Renal cortex interstitium (tissue), 11 donors: ENCODE data around the gene CD82. TPM values are rescaled to one million over a fixed set of nuclear protein-coding genes. Genes with fewer than 3 reads are reported as not detected.

Experiments
- DNase-seq, 11 donors: peaks; one replicate each; pipeline ENCODE4 v3.0.0-alpha.2; 2013; ENCODE audit warnings: low read depth in 9 of 11, low spot score in 4 of 11; ENCODE audit errors: extremely low read depth in 1 of 11
- polyA plus RNA-seq, 3 donors: library from polyadenylated mRNA; unstranded; fragments of 120-200 nt; gene quantifications; one replicate each; pipeline ENCODE4 v1.2.1, GENCODE V29; 2013; ENCODE audit not compliant: insufficient read length in 3 of 3

CD82 gene
- polyA plus RNA-seq, 3 donors, result 7.8 to 15.0 (median 13.8) TPM

DNA sequence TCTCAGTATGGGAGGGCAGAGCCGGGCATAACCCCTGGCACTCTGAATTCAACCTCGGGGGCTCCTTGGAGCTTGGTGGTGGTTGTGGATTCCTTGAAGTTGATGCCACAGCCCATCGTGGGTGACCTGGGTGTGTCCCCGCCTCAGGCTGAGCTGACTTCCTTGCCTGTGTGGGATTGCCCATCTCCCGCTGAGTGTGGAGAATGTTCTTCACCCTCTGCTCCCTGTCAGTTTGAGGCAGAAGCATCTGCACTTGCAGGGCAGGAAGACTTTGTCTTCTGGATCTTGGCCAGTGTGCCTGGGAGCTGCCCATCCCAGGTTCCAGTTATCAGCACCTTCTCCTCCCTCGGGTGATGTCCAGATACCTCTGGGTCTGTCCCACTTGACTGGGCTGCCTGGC is 25.3 kb downstream of the CD82 start:
- DNase-seq, result no peak

GRCh38 chr11:44591557-44591956 is 26.1 kb downstream of the CD82 start:
- no peak for DNase-seq

- DNase-seq, result no peak
Measured at GRCh38 chr11:44592125-44592940, 26.9 kb downstream of the CD82 start.

DNA sequence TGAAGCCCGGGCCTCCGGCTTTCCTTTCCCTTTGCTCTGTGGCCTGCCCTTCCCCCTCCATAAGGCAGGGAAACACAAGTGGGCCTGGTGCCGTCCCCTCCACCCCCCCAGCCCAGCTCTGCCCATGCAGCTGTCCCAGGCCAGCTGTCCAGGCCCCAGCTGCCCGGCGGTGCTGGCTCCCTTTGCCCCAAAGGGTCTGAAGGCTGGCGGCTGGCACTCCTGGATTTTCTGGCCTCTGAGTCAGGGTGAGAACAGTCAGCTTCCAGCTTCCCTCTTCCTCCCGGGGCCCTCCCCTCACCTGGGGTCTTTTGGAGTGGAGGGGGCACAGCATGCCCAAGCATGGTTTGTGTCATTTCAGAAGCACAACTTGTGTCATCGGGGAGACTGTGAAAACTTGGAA is 27.8 kb downstream of the CD82 start:
- DNase-seq, result no peak

DNA sequence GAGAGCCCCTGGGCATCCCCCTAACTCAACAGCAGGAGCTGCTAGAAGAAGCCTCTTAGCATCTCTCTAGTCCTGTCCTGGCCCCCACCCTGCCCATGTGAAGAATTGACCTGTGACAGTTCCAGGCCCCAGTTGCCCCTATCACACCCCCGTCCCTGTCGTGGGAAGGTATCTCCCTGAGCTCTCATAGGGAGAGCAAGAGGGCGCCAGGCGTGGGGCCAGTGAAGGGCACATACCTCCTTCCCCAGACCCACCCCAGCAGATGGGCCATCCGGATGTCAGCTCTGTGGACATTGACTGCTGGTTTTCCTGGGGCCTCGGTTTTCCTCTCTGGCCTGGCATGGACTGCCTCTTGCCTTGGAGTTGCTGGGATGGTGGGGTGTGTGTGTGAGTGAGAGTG is 29.5 kb downstream of the CD82 start:
- no peak for DNase-seq

DNA sequence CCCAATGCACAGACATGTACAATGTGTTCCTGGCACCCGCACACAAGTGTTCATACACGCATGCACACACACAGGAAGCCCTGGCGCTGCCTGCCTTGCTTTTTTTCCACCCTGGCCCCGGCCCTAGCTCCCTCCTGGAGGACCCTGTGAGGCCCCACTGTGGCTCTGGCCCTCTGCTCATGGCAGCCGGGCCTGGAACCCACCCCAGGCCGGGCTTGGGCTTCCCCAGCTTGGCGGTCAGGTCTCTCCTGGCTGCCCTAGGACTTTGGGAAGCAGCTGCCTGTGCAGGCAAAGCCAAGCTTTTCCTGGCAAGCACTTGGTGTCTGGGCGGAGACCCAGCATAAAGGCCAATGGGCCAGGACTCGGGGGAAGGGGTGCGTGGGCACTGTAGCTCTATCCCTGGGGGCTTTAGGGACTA is 30.5 kb downstream of the CD82 start:
- DNase-seq, result no peak

GRCh38 chr11:44596525-44597276 is 31.2 kb downstream of the CD82 start:
- DNase-seq, result no peak

- no peak for DNase-seq
Measured at GRCh38 chr11:44597358-44598012, 32.0 kb downstream of the CD82 start.

DNA sequence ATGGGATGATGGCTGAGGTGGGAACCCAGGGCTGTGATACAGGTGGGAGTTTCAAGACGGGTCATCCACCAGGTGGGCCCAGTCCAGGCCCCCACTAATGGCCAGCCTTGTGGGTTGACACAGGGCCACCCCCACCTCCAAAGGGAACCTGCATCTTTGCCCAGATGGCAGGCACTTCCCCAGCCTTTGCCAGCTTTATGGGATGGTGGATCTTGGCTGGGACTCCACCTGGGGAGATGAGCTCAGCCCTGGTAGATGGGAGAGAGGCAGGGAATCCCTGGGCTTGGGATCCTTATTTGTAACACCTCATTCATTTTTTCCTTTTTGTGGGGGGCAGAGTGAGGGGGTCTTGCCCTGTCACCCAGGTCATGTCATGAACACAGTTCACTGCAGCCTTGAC is 33.4 kb downstream of the CD82 start:
- DNase-seq, result no peak

DNA sequence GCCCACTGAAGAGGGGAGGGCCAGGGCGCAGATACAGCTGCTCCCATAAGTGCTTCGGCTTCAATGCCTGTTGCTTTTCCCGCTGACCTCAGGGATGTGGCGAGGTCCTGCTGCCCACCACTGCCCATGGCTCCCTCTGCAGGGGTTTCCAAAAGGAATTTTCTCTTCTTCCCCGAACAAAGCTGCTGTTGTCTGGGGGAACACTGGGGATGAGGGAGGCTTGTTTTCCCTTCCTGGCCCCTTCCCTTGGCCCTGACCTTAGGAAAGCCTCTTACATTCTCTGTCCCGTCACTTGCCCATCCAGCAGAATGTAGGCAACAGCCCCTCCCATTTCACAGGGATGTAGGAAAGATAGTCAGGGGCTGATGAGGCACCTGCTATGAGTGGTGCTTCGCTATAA is 34.8 kb downstream of the CD82 start:
- no peak for DNase-seq

DNA sequence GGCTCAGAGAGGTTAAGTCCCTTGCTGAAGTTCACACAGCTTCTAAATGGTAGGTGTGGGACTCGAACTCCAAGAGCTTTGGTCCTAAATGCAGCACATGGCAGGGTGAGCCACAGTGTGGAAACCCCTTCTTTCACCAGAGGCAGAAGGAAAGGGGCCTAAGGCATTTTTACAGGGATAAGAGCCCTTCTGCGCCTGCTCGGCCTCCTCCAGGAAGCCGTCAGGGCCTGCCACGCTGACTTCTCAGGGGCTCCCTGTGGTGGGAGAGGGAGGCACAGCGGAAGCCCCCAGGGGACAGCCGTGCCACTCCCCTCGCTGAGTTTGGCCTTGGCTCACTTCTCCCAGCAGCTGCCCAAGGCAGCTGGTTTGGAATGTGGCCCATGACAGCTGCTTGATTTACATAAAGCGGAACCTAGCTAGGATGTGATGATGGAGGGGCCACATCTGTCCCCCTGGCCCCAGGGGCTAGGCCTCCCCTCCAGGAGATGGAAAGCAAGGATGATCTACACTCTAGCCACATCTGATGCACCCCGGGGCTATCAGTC is 35.4 kb downstream of the CD82 start:
- no peak for DNase-seq

DNA sequence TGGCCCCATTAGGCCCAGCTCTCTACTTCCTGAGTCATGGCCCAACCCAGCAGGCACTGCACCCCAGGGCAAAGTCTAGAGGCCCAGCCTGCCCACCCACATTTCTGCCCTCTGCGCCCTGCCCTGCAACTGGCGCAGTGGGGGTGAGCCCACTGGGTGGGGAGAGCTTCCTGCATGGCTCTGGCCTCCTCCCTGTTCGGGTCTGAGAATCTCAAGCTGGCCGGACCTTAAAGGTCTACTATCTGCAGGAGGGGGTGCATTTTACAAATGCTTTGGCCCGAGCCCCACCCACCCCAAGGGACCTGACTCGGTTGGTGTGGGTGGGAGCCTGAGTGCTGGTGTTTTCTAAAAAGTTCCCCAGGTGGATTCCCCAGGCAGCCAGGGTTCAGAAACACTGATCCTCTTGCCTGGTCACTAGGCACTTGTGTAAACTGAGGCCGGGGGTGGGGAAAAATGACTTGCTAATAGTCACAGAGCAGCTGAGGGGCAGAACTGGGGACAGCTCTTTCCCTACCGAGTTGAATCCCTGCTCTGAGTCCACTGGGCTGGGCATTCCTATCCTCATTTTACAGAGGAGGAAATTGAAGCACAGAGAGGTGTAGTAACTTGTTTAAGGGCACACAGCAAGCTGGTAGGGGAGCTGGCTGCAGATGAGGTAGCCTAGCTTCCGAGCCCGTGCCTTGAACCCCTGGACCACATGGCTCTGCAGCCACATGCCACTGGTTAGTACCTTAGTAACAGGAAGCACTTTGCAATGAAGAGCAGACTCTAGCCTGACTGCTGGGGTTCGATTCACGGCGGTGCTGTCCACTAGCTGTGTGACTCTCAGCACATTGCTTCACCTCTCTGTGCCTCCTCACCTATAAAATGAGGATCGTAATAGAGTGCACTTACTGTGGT is 36.3 kb downstream of the CD82 start:
- no peak for DNase-seq

DNA sequence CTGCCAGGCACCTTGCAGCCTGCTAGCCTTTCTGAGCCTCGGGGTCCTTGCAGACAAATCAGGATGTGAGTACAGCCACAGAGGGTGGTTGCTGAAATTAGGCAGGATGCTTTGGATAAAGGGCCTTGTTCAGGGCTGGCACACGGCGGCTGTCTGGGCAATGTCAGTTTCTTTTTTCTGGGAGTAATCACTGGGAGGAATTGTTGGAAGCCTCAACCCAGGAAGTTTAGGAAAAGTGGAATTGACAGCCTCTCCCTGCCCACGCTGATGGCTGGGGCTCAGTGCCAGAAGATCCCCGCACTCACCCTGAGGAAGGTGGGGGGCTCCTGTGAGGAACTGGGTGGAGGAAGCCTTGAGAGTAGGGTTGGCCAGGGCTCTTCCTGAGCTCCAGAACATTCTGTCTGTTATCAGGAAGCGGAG is 37.4 kb downstream of the CD82 start:
- DNase-seq, result no peak

DNA sequence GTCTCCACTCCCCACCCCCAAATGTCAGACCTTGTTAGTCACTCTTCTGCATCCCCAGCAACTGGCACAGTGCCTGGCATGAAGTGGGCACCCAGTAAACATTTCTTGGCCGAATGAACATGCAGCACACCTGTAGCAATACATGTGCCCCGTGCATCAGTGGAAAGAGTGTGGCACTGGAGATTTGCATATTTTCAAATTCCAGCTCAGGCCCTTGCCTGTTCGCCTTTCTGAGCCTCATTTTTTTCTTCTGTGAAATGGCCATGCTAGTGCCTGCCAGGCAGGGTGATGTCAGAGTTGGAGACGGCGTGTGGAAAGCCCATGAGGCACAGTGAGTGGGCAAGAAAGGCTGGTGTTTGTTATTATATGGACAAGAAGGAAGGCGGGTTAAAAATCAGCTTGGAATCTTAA is 38.7 kb downstream of the CD82 start:
- no peak for DNase-seq

- DNase-seq, result no peak
Measured at GRCh38 chr11:44605068-44605708, 39.7 kb downstream of the CD82 start.

DNA sequence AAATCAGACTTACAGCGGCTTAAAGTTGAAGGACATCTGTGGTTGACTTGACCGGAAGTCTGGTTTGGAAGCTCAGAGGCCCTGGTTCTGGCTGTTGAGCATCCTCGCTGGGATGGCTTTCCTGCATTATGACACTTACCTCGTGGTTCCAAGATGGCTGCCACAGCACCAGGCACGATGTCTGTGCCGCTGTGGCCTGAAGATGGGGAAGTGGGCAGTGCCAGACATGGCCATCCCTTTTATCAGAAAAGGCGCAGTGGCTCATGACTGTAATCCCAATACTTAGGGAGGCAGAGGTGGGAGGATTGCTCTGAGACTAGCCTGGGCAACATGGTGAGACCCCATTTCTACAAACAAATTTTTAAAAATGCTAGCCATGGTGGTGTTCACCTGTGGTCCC is 40.5 kb downstream of the CD82 start:
- no peak for DNase-seq

GRCh38 chr11:44606472-44606871 is 41.0 kb downstream of the CD82 start:
- no peak for DNase-seq

DNA sequence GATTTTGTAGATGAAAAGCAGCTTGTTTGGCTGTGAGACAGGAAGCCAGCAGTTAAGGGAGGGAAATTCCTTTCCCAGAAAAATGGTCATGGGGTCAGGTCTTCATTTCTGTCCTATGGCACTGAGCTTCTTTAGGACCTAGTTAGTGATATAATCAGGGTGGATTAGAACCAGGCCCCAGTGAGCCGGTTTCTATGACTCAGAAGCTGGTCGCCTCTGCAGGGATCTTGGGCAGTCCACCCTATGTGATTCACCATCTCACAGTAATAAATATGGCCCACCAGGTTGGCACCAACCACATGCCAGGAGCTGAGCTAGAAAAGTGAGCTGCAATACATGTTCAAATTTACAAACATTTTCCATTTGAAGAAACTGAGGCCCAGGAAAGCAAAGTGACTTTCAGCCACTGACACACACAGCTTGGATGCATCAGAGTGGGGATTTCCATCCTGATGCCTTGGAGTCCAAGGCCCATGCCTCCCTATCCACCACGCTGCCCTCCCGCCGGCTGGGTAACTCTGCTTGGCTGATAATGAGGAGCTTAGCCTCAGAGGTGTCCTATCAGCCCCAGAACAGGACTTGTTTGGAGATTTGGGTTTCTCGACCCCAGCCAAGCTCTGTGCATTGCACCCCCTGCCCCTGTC is 42.0 kb downstream of the CD82 start:
- no peak for DNase-seq
